K562 (cell line): ENCODE measurements around the gene NBEAL2. TPM values are rescaled to one million over a fixed set of nuclear protein-coding genes. Genes with fewer than 3 reads are reported as not detected.

ENCODE experiments used
- ATAC-seq: fragments of 200-7000 bp; cut with Tn5 transposase; 3 replicates; pipeline ENCODE4 v1.9.1; 2020; ENCODE audit warnings: moderate library complexity
- BruUV-seq: library from RNA; stranded (reverse); fragments of 400-500 nt; replicated peaks from 2 replicates; lab custom pipeline; 2021; lab: Mats Ljungman, UMichigan
- CTCF ChIA-PET: fragments of 300-600 bp; formaldehyde crosslinking; extraction: SDS; loops from one replicate; lab custom pipeline; 2021; ENCODE audit warnings: low intra/inter-chr PET ratio; lab: Yijun Ruan, JAX
- POLR2A ChIA-PET: fragments of 300-600, 350-650 bp; sonication (Branson Sonifier 250); formaldehyde crosslinking; extraction: SDS; loops from one replicate; lab custom pipeline; 2021; ENCODE audit warnings: antibody characterized with exemption, inconsistent platforms; lab: Yijun Ruan, JAX
- DNase-seq, 4 experiments: peaks; one replicate each; pipeline versions ENCODE4 v3.0.0 to v3.0.0-alpha.2; 2011 to 2018; ENCODE audit warnings: low spot score in 3 of 4, mixed read lengths in 3 of 4; ENCODE audit errors: extremely low read depth in 1 of 4
- FAIRE-seq: peaks from 2 replicates; lab custom pipeline; 2011; peaks lifted over from hg19 to GRCh38; lab: Jason Lieb, UNC
- H2AFZ ChIP-seq: 2 replicates; pipeline ENCODE4 v1.6.0; 2011; ENCODE audit warnings: low read depth, low read length, control low read depth, inconsistent platforms
- H3K27ac ChIP-seq: fragments of 200-600 bp; 3 replicates; pipeline ENCODE4 v1.8.0; 2011; ENCODE audit warnings: low read depth, mild to moderate bottlenecking, control low read depth, inconsistent platforms, low read length, moderate library complexity, mixed read lengths; ENCODE audit errors: extremely low read depth
- H3K27me3 ChIP-seq, 2 experiments: fragments of 300-600 bp in 1 of 2; 2 replicates in 1 of 2; 3 replicates in 1 of 2; pipeline versions ENCODE4 v1.6.0 to v1.8.0; 2011; ENCODE audit warnings: inconsistent platforms in 2 of 2, low read length in 2 of 2, mild to moderate bottlenecking in 1 of 2, mixed read lengths in 1 of 2, moderate library complexity in 1 of 2; ENCODE audit not compliant: control insufficient read depth in 2 of 2, insufficient read depth in 2 of 2
- H3K36me3 ChIP-seq: fragments of 300-600 bp; 3 replicates; pipeline ENCODE4 v1.8.0; 2011; ENCODE audit warnings: mild to moderate bottlenecking, low read length, inconsistent platforms; ENCODE audit not compliant: control insufficient read depth, insufficient read depth
- H3K4me1 ChIP-seq, 2 experiments: fragments of 200-600 bp in 1 of 2; replicated peaks in 1 of 2; 2 replicates in 1 of 2; 3 replicates in 1 of 2; pipeline versions ENCODE4 v1.5.1 to v1.8.0; 2011; ENCODE audit warnings: inconsistent platforms in 2 of 2, low read length in 2 of 2, mild to moderate bottlenecking in 1 of 2, mixed read lengths in 1 of 2, moderate library complexity in 1 of 2; ENCODE audit not compliant: control insufficient read depth in 2 of 2, insufficient read depth in 2 of 2
- H3K4me2 ChIP-seq: 2 replicates; pipeline ENCODE4 v1.6.1; 2011; ENCODE audit warnings: low read length, control low read depth, inconsistent platforms, mixed read lengths; ENCODE audit not compliant: insufficient read depth
- H3K4me3 ChIP-seq: fragments of 200-600 bp; sonication (generic), shearing (Covaris generic); 2 replicates; pipeline ENCODE4 v1.5.1; 2016; ENCODE audit warnings: control low read depth, inconsistent platforms
- H3K79me2 ChIP-seq: fragments of 200-600 bp; 3 replicates; pipeline ENCODE4 v1.8.0; 2011; ENCODE audit warnings: low read length, inconsistent platforms; ENCODE audit not compliant: control insufficient read depth, insufficient read depth
- H3K9ac ChIP-seq, 2 experiments: 2 replicates each; pipeline versions ENCODE4 v1.6.0 to v1.6.1; 2011; ENCODE audit warnings: low read depth in 2 of 2, low read length in 2 of 2, control low read depth in 1 of 2, inconsistent platforms in 1 of 2, mild to moderate bottlenecking in 1 of 2, mixed read lengths in 1 of 2; ENCODE audit not compliant: insufficient read depth in 1 of 2
- H3K9me1 ChIP-seq: one replicate; pipeline ENCODE4 v1.6.0; 2011; ENCODE audit warnings: inconsistent platforms, mild to moderate bottlenecking, low read length, moderate library complexity; ENCODE audit not compliant: control insufficient read depth, insufficient read depth
- H3K9me3 ChIP-seq: replicated peaks from 2 replicates; pipeline ENCODE4 v1.5.1; 2011; ENCODE audit warnings: low read depth, low read length, inconsistent platforms; ENCODE audit not compliant: control insufficient read depth, insufficient read depth
- H4K20me1 ChIP-seq: replicated peaks from 2 replicates; pipeline ENCODE4 v1.6.1; 2011; ENCODE audit warnings: low read length, inconsistent platforms, mixed read lengths; ENCODE audit not compliant: control insufficient read depth, insufficient read depth
- ARHGAP35 ChIP-seq: fragments of 450-650 bp; IDR thresholded peaks from 2 replicates; pipeline ENCODE4 v1.6.1; 2018; ENCODE audit not compliant: partially characterized antibody
- DPF2 ChIP-seq: fragments of 450-650 bp; IDR thresholded peaks from 2 replicates; pipeline ENCODE4 v1.6.1; 2016
- ESRRA ChIP-seq: fragments of 450-650 bp; IDR thresholded peaks from 2 replicates; pipeline ENCODE4 v1.6.1; 2014; ENCODE audit warnings: low read depth, mild to moderate bottlenecking, moderate library complexity, borderline replicate concordance
- FOXJ3 ChIP-seq: sonication (generic); formaldehyde crosslinking; IDR thresholded peaks from 2 replicates; pipeline ENCODE4 v1.4.0; 2020; ENCODE audit warnings: mild to moderate bottlenecking, missing genetic modification reagents
- HDAC1 ChIP-seq, 2 experiments: fragments of 450-650 bp; IDR thresholded peaks; 2 replicates each; pipeline ENCODE4 v1.6.1; 2016 to 2017; ENCODE audit warnings: inconsistent platforms in 1 of 2, mild to moderate bottlenecking in 1 of 2, moderate library complexity in 1 of 2
- HIVEP1 ChIP-seq: fragments of 250-450 bp; sonication (Bioruptor Pico); IDR thresholded peaks from 2 replicates; pipeline ENCODE4 v1.4.0; 2020; ENCODE audit warnings: mild to moderate bottlenecking
- IRF9 ChIP-seq: fragments of 450-650 bp; IDR thresholded peaks from 2 replicates; pipeline ENCODE4 v1.6.1; 2016; ENCODE audit warnings: missing biosample characterization, missing genetic modification characterization
- KLF1 ChIP-seq: fragments of 450-650 bp; IDR thresholded peaks from 2 replicates; pipeline ENCODE4 v1.6.1; 2016; ENCODE audit warnings: missing genetic modification characterization, missing compliant biosample characterization
- POLR2AphosphoS5 ChIP-seq: IDR thresholded peaks from 2 replicates; pipeline ENCODE4 v1.6.1; 2011; ENCODE audit warnings: mild to moderate bottlenecking, low read depth, low read length, moderate library complexity; ENCODE audit not compliant: control insufficient read depth, insufficient read depth
- POLR3A ChIP-seq: IDR thresholded peaks from 2 replicates; pipeline ENCODE4 v1.6.1; 2011; ENCODE audit warnings: borderline replicate concordance, mild to moderate bottlenecking, moderate library complexity; ENCODE audit not compliant: insufficient read length, insufficient read depth; ENCODE audit errors: extremely low read depth
- RAD21 ChIP-seq, 2 experiments: fragments of 250-450 bp in 1 of 2; fragments of 450-650 bp in 1 of 2; sonication (Bioruptor Pico) in 1 of 2; formaldehyde crosslinking in 1 of 2; IDR thresholded peaks in 1 of 2; conservative IDR thresholded peaks in 1 of 2; 2 replicates each; pipeline versions ENCODE4 v1.4.0 to v1.8.0; 2020 to 2022; ENCODE audit warnings: mild to moderate bottlenecking in 2 of 2, moderate library complexity in 1 of 2
- SMARCB1 ChIP-seq: IDR thresholded peaks from 2 replicates; pipeline ENCODE4 v1.6.1; 2011; ENCODE audit warnings: improper control_type of control experiment, low read depth; ENCODE audit not compliant: insufficient read length
- STAT5A ChIP-seq: IDR thresholded peaks from 2 replicates; pipeline ENCODE4 v1.6.1; 2012; ENCODE audit warnings: low read length, inconsistent platforms, borderline replicate concordance
- ZKSCAN8 ChIP-seq: fragments of 200-800 bp; sonication (Bioruptor generic); IDR thresholded peaks from 2 replicates; pipeline ENCODE4 v1.6.1; 2016; ENCODE audit warnings: missing genetic modification characterization, missing compliant biosample characterization
- WGBS: fragments of 100-300 bp; shearing (Covaris generic); methylation state at CpG from one replicate; pipeline ENCODE4 v1.1.6; 2016; ENCODE audit warnings: low coverage, mixed read lengths; ENCODE audit not compliant: insufficient coverage; ENCODE audit errors: missing lambda C conversion rate; 5-methylcytosine and 5-hydroxymethylcytosine counted together
- in situ Hi-C: fragments of 300-500 bp; cut with MboI; formaldehyde crosslinking; loops from 4 replicates; pipeline ENCODE4 v1.15.0; 2018; ENCODE audit warnings: inconsistent platforms, mixed read lengths
- intact Hi-C: fragments of 100-400 bp; cut with micrococcal nuclease; formaldehyde crosslinking; loops from 2 replicates; pipeline ENCODE4 v1.14.2; 2022
- polyA plus RNA-seq, 8 experiments: library from polyadenylated mRNA; depleted of rRNA in 4 of 8; stranded (reverse) in 5 of 8; unstranded in 3 of 8; fragments of >200 nt; fragmentation: Nextera tagmentation in 2 of 8; fragmentation: Illumina TruSeq in 1 of 8; extraction: Ambion mirVana in 2 of 8; extraction: Trizol in 1 of 8; gene quantifications; 2 replicates each; pipeline versions ENCODE4 v1.2.1 to v1.2.3, GENCODE V29; 2011 to 2014; ENCODE audit warnings: inconsistent platforms in 1 of 8, missing spikeins in 1 of 8
- total RNA-seq, 7 experiments: library from RNA; depleted of rRNA in 6 of 7; stranded (reverse); fragments of >200 nt in 6 of 7; fragmentation: Illumina TruSeq in 2 of 7; extraction: Trizol in 2 of 7; gene quantifications; 2 replicates each; pipeline versions ENCODE4 v1.2.1 to v1.2.3, GENCODE V29; 2011 to 2021; ENCODE audit warnings: low replicate concordance in 1 of 7

The NBEAL2 gene
- total and polyA plus RNA-seq, 9 of the 15 experiments (the other 6 are each of a cell fraction or from before 2014, with no cell fraction given), result 0.06 to 114 (median 29.6) TPM

GRCh38 chr3:47020311-47020710, 40.8 kb downstream of the NBEAL2 start:
- CTCF ChIA-PET, result no interaction called here
- Histone ChIP-seq H3K4me3 (no peak overlapping the region), H4K20me1 (peaks cover 4% of the 10 kb centered on the region; the same call in 1 of the 2 replicates), H3K27me3 (no peaks in the 10 kb centered on the region), H3K36me3 (peaks cover 60% of the 10 kb centered on the region), H3K4me1 (peaks cover 11 to 27% of the 10 kb centered on the region in 2 experiments; a peak in 4 of 5 replicates), H3K9me1 (no peaks in the 10 kb centered on the region), H2AFZ (no peak overlapping the region), H3K9ac (no peak overlapping the region), H3K79me2 (peaks cover 15% of the 10 kb centered on the region), H3K9me3 (no peaks in the 10 kb centered on the region), H3K4me2 (no peak overlapping the region), H3K27ac (no peak overlapping the region)
- DNase-seq (no peak), FAIRE-seq (no peak), ATAC-seq (no peak)
- 64% methylated on average over 4 of the region's 4 CpGs for WGBS
- TF ChIP-seq POLR3A (no peak), ESRRA (no peak), ARHGAP35 (no peak), POLR2AphosphoS5 (no peak), STAT5A (no peak), IRF9 (tag) (no peak), SMARCB1 (no peak), HDAC1 (IDR thresholded peaks at IDR 0.05) (no peak), FOXJ3 (no peak), KLF1 (tag) (no peak), RAD21 (CRISPR knock-in tag; conservative IDR thresholded peaks at IDR 0.05 in 1 of 2, IDR thresholded peaks at IDR 0.05 in 1 of 2) (no peak), HIVEP1 (CRISPR knock-in tag) (no peak), ZKSCAN8 (CRISPR knock-in tag) (no peak), DPF2 (no peak)
- POLR2A ChIA-PET, result interaction anchor here (0.7 to 4.9 kb wide), 4 partner anchors 8 to 39 kb away, joined by 3 to 27 read pairs (median 4); no protein-coding TSS in a partner anchor
- in situ Hi-C loops (no loop called here), intact Hi-C loops (no loop called here)
- BruUV-seq, result no TSS peak
